Gastroesophageal sphincter (tissue), 3 donors: ENCODE data around the gene DGKE.

ENCODE experiments used
- POLR2A ChIP-seq, 2 donors: fragments of 450-650 bp; IDR thresholded peaks; one replicate each; pipeline ENCODE4 v1.6.1; 2017; ENCODE audit warnings: antibody characterized with exemption in 2 of 2, mild to moderate bottlenecking in 2 of 2, moderate library complexity in 1 of 2
- POLR2AphosphoS5 ChIP-seq: sonication (generic); formaldehyde crosslinking; IDR thresholded peaks from one replicate; pipeline ENCODE4 v1.6.1; 2017; ENCODE audit warnings: antibody characterized with exemption
- TF ChIP-seq, protein P1 (sequence below), 4 experiments: fragments of 200-600 bp in 2 of 4; fragments of 450-650 bp in 2 of 4; sonication (generic) in 1 of 4; IDR thresholded peaks; one replicate each; pipeline ENCODE4 v1.5.1; 2017 to 2019; ENCODE audit warnings: antibody characterized with exemption in 4 of 4, mild to moderate bottlenecking in 2 of 4, moderate library complexity in 2 of 4

DNA sequence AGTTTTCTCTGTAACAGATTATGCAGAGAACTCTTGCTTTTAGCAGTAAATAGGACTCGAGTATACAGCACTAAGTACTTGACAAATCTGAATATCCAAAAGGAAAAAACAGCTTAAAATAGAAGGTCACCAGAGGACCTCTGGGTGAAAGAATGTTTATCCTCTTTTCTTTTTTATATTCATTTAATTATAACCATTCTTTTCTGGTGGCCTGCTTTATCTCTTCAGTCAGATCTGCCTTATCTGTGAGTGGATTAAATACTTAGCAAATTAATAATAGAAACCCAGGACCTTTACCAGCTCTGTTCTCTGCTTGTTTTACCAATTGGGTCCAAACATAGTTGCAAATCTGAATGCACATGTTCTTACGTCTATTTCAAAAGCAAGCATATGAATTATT, 8.6 kb downstream of the DGKE start:
- TF ChIP-seq POLR2A (IDR thresholded peaks at IDR 0.05) = no peak
- no peak for TF ChIP-seq POLR2AphosphoS5
- TF ChIP-seq, protein P1, sequence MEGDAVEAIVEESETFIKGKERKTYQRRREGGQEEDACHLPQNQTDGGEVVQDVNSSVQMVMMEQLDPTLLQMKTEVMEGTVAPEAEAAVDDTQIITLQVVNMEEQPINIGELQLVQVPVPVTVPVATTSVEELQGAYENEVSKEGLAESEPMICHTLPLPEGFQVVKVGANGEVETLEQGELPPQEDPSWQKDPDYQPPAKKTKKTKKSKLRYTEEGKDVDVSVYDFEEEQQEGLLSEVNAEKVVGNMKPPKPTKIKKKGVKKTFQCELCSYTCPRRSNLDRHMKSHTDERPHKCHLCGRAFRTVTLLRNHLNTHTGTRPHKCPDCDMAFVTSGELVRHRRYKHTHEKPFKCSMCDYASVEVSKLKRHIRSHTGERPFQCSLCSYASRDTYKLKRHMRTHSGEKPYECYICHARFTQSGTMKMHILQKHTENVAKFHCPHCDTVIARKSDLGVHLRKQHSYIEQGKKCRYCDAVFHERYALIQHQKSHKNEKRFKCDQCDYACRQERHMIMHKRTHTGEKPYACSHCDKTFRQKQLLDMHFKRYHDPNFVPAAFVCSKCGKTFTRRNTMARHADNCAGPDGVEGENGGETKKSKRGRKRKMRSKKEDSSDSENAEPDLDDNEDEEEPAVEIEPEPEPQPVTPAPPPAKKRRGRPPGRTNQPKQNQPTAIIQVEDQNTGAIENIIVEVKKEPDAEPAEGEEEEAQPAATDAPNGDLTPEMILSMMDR (IDR thresholded peaks at IDR 0.05) = no peak
